AG04450 (cell line): Measurements from ENCODE around the gene IL1RAPL1. TPM values are rescaled to one million over a fixed set of nuclear protein-coding genes. Genes with fewer than 3 reads are reported as not detected.

Source experiments
- CTCF ChIA-PET: fragments of 300-600, 350-600 bp; formaldehyde crosslinking; extraction: SDS; loops from one replicate; lab custom pipeline; 2022; ENCODE audit warnings: antibody characterized with exemption, inconsistent platforms; lab: Charles Lee
- POLR2A ChIA-PET: fragments of 350-600 bp; formaldehyde crosslinking; extraction: SDS; loops from one replicate; lab custom pipeline; 2021; ENCODE audit warnings: antibody characterized with exemption, inconsistent platforms; lab: Yijun Ruan, JAX
- DNase-seq: peaks from one replicate; pipeline ENCODE4 v3.0.0-alpha.2; 2011; ENCODE audit warnings: low read depth, low spot score
- H3K27ac ChIP-seq: one replicate; pipeline ENCODE4 v1.5.1; 2012; ENCODE audit warnings: low read depth, low read length, control low read depth
- H3K27me3 ChIP-seq: one replicate; pipeline ENCODE4 v1.6.0; 2012; ENCODE audit warnings: low read length; ENCODE audit not compliant: control insufficient read depth, insufficient read depth
- H3K4me3 ChIP-seq: 2 replicates; pipeline ENCODE4 v1.5.1; 2011; ENCODE audit warnings: mild to moderate bottlenecking, low read depth, low read length, control low read depth
- H3K9me3 ChIP-seq: 2 replicates; pipeline ENCODE4 v1.5.1; 2012; ENCODE audit warnings: low read length; ENCODE audit not compliant: control insufficient read depth, insufficient read depth
- CTCF ChIP-seq: IDR thresholded peaks from 2 replicates; pipeline ENCODE4 v1.5.1; 2011; ENCODE audit warnings: low read depth, low read length, control low read depth, inconsistent platforms
- polyA plus RNA-seq: library from polyadenylated mRNA; depleted of rRNA; stranded (reverse); fragments of >200 nt; gene quantifications from 2 replicates; pipeline ENCODE4 v1.2.3, GENCODE V29; 2011

The IL1RAPL1 gene
- polyA plus RNA-seq, 1 experiment = 0.93 TPM

- DNase-seq = no peak
- no peak for TF ChIP-seq CTCF
- H3K27me3 ChIP-seq = no peaks in the 10 kb centered on the region
- ChIA-PET CTCF (no interaction called here), POLR2A (no interaction called here)
- peak overlapping the region; percentile 71 for H3K4me3 ChIP-seq
- peak overlapping the region; percentile 21 for H3K27ac ChIP-seq
- no peaks in the 10 kb centered on the region for H3K9me3 ChIP-seq
Observed at GRCh38 chrX:28585767-28586166, 1.5 kb upstream of the IL1RAPL1 start.

GRCh38 chrX:28586286-28586685, 960 bp upstream of the IL1RAPL1 start:
- POLR2A ChIA-PET = no interaction called here
- Histone ChIP-seq H3K27me3 (no peaks in the 10 kb centered on the region), H3K9me3 (no peaks in the 10 kb centered on the region), H3K27ac (peak overlapping the region; percentile 21), H3K4me3 (peak overlapping the region; percentile 71)
- CTCF ChIA-PET = no interaction called here
- TF ChIP-seq CTCF = no peak
- DNase-seq = peak; percentile 13

DNA sequence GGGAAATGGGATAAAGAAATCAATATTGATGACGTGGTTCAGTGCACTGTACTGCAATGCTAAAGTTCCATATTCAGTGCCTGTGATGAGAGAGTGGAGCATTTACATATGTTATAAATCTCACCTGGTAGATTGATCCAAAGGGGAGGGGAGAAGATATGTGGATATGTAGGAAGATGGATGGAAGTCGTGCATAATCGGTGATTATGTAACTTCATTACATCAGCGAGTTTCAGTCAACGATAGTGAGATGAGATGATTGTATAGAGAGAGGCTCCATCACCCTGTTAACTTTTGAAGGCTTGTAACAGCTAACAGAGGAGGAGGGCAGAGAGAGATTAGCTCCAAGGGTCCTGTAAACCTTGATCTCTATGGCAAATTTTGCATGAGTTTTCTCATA, 1.8 kb downstream of the IL1RAPL1 start:
- TF ChIP-seq CTCF = no peak
- no peaks in the 10 kb centered on the region for H3K9me3 ChIP-seq
- POLR2A ChIA-PET = no interaction called here
- no peaks in the 10 kb centered on the region for H3K27me3 ChIP-seq
- DNase-seq = no peak
- CTCF ChIA-PET = interaction anchor here (0.9 kb wide), 2 partner anchors 456 to 501 kb away, joined by 3 read pairs; no protein-coding TSS in a partner anchor
- H3K27ac ChIP-seq = no peak overlapping the region
- H3K4me3 ChIP-seq = peak overlapping the region; percentile 71

GRCh38 chrX:28590396-28590795, 3.1 kb downstream of the IL1RAPL1 start:
- no peak overlapping the region for H3K27ac ChIP-seq
- TF ChIP-seq CTCF = peak; percentile 36
- no peaks in the 10 kb centered on the region for H3K27me3 ChIP-seq
- H3K4me3 ChIP-seq = no peak overlapping the region; the same call in 1 of the 2 replicates
- POLR2A ChIA-PET = no interaction called here
- no peaks in the 10 kb centered on the region for H3K9me3 ChIP-seq
- DNase-seq = no peak
- CTCF ChIA-PET = interaction anchor here (0.6 to 1.0 kb wide), 4 partner anchors 15 to 1313 kb away, joined by 3 to 4 read pairs (median 3); no protein-coding TSS in a partner anchor

DNA sequence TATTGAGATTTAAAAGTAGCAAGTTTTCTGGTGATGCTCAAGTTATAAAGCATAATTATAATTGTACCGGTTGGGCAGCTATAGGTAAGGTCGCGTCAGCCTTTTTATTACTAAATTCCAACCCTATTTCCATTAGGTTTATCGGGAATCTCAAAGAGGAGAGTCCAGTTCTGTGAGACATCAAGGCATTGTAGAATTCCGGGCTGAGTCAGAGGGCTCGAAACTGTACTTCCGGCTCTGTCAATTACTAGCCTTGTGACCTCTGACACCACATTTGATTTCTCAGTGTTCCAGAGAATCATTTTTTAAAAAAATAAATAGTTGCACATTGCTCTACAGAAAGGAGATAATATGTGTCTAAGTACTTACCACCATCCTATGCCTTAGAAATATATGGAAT, 4.3 kb downstream of the IL1RAPL1 start:
- H3K4me3 ChIP-seq = no peak overlapping the region
- H3K9me3 ChIP-seq = no peaks in the 10 kb centered on the region
- no peak for TF ChIP-seq CTCF
- ChIA-PET POLR2A (no interaction called here), CTCF (interaction anchor here (1.0 kb wide), 1 partner anchor 14 kb away, joined by 3 read pairs; no protein-coding TSS in a partner anchor)
- no peak for DNase-seq
- no peak overlapping the region for H3K27ac ChIP-seq
- H3K27me3 ChIP-seq = no peaks in the 10 kb centered on the region
